AG08396 (cell line): ENCODE results near the gene SPO11.

Experiments
- DNase-seq: peaks from one replicate; pipeline ENCODE4 v3.0.0; 2012; ENCODE audit warnings: low spot score, mixed read lengths

The SPO11 gene

DNA sequence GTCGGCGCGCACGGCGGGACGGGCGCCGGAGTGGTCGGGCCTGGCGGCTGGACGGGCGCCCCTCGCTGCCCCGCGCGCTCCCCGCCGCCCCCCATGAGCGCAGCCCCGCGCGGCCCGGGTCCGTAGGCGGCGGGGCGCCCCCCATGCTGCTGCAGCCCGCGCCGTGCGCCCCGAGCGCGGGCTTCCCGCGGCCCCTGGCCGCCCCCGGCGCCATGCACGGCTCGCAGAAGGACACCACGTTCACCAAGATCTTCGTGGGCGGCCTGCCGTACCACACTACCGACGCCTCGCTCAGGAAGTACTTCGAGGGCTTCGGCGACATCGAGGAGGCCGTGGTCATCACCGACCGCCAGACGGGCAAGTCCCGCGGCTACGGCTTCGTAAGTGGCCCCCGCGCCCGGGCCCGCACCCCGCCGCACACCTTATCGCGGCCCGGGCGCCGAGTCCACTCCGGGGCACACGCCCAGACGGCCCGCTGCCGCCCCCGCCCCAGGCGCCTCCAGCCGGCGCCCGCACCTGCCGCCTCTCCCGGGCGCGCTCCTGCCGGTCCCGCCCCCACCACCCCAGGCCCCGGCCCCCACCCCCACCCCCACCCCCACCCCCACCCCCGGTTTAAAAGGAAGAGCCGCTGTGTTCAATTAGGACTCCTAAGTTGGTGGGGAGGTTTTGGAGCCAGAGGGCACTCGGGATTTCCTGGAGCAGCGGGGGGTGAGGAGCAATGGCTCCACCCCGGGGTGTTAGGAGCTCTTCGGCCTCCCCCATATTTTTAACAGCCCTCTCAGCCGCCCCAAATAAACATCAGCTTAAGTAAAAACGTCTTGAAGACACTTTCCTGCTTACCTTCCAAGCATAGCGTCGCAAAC, 62.1 kb downstream of the SPO11 start:
- DNase-seq, result peak; percentile 47

GRCh38 chr20:57392512-57393271, 63.1 kb downstream of the SPO11 start:
- DNase-seq, result no peak
